Measurements from ENCODE around the gene ZNF526.

DNA sequence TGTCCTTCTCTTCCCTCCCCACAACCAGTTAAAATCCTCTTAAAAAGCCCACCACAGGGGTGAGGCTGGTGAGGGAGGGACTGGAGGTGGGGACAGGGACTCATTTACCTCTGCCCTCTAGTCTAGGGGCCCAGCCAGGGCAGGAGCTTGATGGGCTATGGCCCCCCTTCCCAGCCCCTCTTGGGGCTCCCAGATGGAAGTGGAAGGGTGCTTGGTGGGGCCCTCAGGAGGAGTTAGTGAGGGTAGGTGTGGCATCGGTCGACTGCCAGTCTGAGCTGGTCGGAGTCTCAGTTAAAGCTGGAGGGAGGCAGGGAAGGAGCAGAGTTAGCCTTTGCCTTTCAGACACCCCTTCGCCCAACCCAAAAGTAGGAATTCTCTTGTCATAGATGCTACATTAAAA, 10.5 kb downstream of the ZNF526 start:
- TF ChIP-seq, protein P1, sequence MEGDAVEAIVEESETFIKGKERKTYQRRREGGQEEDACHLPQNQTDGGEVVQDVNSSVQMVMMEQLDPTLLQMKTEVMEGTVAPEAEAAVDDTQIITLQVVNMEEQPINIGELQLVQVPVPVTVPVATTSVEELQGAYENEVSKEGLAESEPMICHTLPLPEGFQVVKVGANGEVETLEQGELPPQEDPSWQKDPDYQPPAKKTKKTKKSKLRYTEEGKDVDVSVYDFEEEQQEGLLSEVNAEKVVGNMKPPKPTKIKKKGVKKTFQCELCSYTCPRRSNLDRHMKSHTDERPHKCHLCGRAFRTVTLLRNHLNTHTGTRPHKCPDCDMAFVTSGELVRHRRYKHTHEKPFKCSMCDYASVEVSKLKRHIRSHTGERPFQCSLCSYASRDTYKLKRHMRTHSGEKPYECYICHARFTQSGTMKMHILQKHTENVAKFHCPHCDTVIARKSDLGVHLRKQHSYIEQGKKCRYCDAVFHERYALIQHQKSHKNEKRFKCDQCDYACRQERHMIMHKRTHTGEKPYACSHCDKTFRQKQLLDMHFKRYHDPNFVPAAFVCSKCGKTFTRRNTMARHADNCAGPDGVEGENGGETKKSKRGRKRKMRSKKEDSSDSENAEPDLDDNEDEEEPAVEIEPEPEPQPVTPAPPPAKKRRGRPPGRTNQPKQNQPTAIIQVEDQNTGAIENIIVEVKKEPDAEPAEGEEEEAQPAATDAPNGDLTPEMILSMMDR (conservative IDR thresholded peaks at IDR 0.05; ENCODE audit: low read depth, low read length) = no peak
- TF ChIP-seq EZH2phosphoT487 (IDR thresholded peaks at IDR 0.05; ENCODE audit: borderline replicate concordance, low read length) = no peak
